ENCODE data around the gene VPS8.

DNA sequence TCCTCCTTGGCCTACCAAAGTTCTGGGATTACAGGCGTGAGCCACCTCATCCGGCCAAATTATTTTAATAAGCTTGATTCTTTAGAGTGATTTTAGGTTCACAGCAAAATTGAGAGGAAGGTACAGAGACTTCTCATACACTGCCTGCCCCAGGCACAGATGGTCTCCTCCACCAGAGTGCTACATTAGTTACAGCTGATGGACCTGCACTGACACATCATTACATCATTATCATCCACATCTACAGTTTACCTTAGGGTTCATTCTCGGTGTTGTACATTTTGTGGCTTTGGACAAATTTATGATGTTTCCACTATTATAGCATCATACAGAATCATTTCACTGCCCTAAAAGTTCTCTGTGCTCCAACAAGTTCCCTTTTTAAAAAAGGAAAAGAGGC, 4.4 kb upstream of the VPS8 start:
- TF ChIP-seq, protein P1, sequence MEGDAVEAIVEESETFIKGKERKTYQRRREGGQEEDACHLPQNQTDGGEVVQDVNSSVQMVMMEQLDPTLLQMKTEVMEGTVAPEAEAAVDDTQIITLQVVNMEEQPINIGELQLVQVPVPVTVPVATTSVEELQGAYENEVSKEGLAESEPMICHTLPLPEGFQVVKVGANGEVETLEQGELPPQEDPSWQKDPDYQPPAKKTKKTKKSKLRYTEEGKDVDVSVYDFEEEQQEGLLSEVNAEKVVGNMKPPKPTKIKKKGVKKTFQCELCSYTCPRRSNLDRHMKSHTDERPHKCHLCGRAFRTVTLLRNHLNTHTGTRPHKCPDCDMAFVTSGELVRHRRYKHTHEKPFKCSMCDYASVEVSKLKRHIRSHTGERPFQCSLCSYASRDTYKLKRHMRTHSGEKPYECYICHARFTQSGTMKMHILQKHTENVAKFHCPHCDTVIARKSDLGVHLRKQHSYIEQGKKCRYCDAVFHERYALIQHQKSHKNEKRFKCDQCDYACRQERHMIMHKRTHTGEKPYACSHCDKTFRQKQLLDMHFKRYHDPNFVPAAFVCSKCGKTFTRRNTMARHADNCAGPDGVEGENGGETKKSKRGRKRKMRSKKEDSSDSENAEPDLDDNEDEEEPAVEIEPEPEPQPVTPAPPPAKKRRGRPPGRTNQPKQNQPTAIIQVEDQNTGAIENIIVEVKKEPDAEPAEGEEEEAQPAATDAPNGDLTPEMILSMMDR (IDR thresholded peaks at IDR 0.05): no peak
- TF ChIP-seq POLR2A (IDR thresholded peaks at IDR 0.05): no peak

Measured in esophagus squamous epithelium (tissue), 4 donors.